GM12891 (cell line): ENCODE results near the gene DRD1.

Source experiments
- DNase-seq: peaks from one replicate; pipeline ENCODE4 v3.0.0; 2011; ENCODE audit warnings: low spot score; ENCODE audit not compliant: insufficient read length
- FAIRE-seq: peaks from 2 replicates; lab custom pipeline; 2011; peaks lifted over from hg19 to GRCh38; lab: Jason Lieb, UNC
- PAX5 ChIP-seq: IDR thresholded peaks from 2 replicates; pipeline ENCODE4 v1.6.1; 2011; ENCODE audit warnings: low read length, moderate library complexity, mild to moderate bottlenecking; ENCODE audit not compliant: insufficient read depth, severe bottlenecking
- POLR2A ChIP-seq: IDR thresholded peaks from 2 replicates; pipeline ENCODE4 v1.6.1; 2011; ENCODE audit warnings: low read depth, low read length, control low read depth
- POLR2AphosphoS5 ChIP-seq: IDR thresholded peaks from 2 replicates; pipeline ENCODE4 v1.6.1; 2011; ENCODE audit warnings: low read depth, low read length, control low read depth
- POU2F2 ChIP-seq: IDR thresholded peaks from 2 replicates; pipeline ENCODE4 v1.6.1; 2011; ENCODE audit warnings: low read depth, mild to moderate bottlenecking, control low read depth, low read length, moderate library complexity
- SPI1 ChIP-seq: IDR thresholded peaks from 2 replicates; pipeline ENCODE4 v1.6.1; 2011; ENCODE audit warnings: low read depth, low read length, control low read depth
- TAF1 ChIP-seq: IDR thresholded peaks from 2 replicates; pipeline ENCODE4 v1.6.1; 2011; ENCODE audit warnings: low read depth, low read length, control low read depth

Gene DRD1

DNA sequence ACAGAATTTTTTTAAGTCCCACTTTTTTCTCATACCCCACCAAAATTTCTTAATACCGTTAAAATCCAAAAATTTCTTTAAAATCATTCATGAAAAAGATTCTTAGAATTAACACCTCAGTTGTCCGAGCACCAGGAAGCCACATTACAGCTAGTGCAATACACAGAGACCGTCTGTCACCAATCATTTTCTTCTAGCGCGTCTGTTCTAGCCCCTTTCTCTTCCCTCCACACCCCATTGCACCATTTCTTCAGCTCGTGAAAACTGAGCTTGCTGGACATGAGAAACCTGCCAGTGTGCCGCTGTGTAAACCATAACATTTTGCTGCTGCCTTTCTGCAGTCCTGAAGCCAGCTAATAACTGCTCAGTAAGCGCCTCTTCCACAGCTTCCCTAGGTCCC is 39.4 kb upstream of the DRD1 start:
- no peak for DNase-seq
- FAIRE-seq: no peak
- TF ChIP-seq POLR2A (no peak), POU2F2 (no peak), POLR2AphosphoS5 (no peak), TAF1 (no peak), PAX5 (no peak), SPI1 (no peak)

DNA sequence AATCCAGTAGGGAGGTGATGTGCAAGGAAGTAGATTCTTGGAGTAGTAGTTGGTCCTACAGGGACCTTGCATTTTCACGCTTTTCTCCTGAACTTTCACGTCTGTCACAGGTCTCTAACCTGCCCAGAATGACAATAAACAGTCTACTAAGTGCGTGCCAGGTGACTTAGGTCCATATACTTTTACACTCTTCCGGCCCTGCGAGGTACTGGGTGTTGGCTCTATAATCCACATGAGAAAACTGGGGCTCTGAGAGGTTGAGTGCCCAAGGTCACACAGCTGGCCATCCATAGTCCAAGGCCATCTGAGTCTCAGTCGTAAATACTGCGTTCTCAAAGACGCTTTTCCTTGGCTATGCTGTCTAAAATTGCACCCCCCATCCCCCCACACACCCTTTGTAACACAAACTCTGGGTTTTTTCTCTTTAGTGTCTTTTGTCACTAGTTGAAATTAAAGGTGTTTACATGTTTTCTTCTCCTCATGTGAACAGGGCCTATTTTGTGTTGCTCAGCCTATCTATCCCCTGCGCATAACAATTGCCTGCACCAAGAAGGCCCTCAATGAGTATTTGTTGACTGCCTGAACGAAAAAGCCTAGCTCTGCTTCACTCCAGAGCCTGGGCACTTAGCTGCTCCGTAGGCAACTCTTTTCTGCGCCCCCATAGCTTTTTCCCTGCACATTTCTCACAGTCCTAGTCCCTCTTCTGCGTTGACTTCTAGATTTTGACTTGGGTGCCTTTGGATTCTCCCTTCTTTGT is 35.3 kb upstream of the DRD1 start:
- FAIRE-seq (no peak), DNase-seq (no peak)

DNA sequence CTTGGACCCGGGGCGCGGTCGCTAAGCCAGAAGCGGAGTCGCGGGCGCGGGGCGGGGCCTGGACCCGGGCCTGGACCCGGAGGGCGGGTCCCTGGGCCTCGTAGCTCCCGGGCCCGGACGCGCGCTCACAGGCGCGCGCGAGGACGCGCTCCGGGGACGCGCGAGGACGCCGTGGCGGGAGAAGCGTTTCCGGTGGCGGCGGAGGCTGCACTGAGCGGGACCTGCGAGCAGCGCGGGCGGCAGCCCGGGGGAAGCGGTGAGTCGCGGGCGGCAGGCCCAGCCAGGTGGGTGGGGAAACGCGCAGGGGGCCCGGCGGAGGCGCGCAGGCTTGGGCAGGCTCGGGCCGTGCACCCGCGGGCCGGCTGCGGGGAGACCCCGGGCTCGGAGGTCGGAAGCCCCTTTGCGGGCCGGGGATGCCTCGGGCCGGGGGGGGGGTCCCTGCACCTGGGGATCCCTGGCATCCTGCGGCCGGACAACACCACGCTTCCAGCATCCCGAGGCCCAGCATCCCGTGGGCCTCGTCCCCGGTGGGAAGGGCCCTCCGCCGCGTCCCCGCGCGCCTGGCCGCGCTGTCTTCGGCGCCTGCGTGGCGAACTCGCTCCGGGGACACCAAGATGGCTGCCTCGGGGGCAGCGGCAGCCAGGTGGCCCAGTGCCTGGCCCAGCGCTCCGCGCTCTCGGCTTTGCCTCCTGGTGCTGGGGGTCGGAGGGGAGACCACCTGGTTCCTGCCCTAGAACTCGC is 34.6 kb upstream of the DRD1 start, which contains the start of gene SFXN1:
TSS of gene SFXN1 (plus strand) at position 177 of the 741 bp plus-strand sequence. CDS start 13,544 bp downstream, outside the sequence.
- DNase-seq: peak; percentile 95
- peak; percentile 93 for FAIRE-seq

More for the DNA sequence above, 35.3 kb upstream of the DRD1 start:
- no peak for TF ChIP-seq POLR2AphosphoS5
- no peak for TF ChIP-seq TAF1
- TF ChIP-seq POLR2A: no peak
- TF ChIP-seq POU2F2: no peak
- TF ChIP-seq SPI1: no peak
- TF ChIP-seq PAX5: no peak

DNA sequence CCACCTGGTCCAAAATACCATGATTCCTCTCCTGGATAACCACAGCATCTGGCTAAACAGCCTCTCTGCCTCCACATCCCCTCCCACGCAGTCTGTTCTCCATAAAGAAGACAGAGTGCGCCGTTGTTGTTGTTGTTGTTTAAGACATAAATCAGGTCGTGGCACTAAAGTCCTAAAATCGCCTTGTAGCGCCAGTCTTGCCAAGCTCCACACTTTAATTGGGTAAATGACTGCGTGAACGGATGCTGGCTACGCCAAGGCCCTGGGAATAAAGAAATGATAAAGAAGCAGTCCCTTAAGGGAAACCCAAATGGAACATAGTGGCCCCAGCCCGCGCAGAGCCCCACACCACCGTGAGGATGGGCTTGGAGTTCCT is 34.0 kb upstream of the DRD1 start:
- DNase-seq (no peak), FAIRE-seq (no peak)
- no peak for TF ChIP-seq SPI1
- TF ChIP-seq POU2F2: no peak
- TF ChIP-seq PAX5: no peak
- no peak for TF ChIP-seq TAF1
- no peak for TF ChIP-seq POLR2AphosphoS5
- TF ChIP-seq POLR2A: no peak

More for the DNA sequence above, 34.6 kb upstream of the DRD1 start, which contains the start of gene SFXN1:
- TF ChIP-seq TAF1 (peak; percentile 79), PAX5 (no peak), POU2F2 (0 out of 2 replicates have a peak, but pooled peaks have one; percentile 42), POLR2AphosphoS5 (peak; percentile 33; the same call in 1 of the 2 replicates), SPI1 (no peak), POLR2A (peak; percentile 66)

DNA sequence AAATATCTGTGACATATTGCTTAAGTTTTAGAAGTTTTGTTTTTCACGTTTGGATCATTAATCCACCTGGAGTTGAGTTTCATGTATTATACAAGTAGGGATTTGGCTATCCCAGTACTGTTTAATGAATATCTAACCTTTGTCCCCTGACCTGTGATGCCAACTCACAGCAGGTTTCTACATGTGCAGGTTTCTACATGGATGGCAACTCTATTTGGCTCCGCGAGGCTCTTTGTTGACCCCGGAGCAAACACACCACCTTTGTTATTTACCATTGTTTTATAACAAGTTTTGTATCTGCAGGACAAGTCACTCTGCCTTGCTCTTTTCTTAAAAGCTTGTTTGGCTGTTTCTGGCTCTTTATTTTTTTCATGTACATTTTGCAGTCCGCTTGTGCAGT is 33.5 kb upstream of the DRD1 start:
- TF ChIP-seq POLR2A: no peak
- no peak for TF ChIP-seq PAX5
- no peak for TF ChIP-seq TAF1
- no peak for TF ChIP-seq SPI1
- FAIRE-seq (no peak), DNase-seq (no peak)

DNA sequence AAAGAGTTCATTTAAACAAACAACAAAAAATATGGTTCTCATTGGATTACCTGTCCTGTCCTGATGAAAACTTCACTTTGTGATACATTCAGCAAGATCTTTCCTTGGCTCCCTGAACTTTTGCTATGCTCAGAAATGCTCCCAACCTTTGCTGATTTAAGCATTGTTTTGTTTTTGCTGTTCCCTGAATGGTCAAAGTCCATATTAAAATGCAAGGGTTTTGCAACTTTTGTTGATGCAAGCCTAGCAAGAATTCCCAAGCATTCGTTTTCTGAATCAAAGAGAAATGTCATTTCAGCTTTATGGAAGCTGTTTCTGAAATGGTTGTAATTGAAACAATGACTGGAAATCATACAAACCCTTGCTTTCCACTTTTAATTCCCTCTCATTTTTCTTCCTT is 31.3 kb upstream of the DRD1 start:
- DNase-seq: no peak
- no peak for TF ChIP-seq TAF1
- FAIRE-seq: no peak

DNA sequence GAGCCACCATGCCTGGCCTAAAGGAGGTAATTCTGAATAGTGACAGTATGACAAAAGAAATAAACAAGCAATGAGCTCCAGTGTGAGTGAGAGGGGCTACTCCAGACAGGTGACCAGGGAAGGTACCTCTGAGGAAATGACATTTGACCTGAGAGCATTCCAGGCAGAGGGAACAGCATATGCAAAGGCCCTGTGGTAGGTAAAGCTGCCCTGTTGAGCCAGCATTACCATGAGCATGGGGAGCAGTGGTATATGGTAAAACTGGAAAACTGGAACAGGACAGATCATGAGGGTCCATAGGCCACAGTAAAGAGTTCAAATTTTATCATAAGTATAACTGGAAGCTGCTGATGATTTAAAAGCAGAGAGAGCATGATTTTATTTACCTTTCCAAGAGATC is 28.4 kb upstream of the DRD1 start:
- TF ChIP-seq PAX5 (no peak), POU2F2 (no peak), SPI1 (no peak), POLR2AphosphoS5 (no peak)
- no peak for DNase-seq
- FAIRE-seq: no peak

DNA sequence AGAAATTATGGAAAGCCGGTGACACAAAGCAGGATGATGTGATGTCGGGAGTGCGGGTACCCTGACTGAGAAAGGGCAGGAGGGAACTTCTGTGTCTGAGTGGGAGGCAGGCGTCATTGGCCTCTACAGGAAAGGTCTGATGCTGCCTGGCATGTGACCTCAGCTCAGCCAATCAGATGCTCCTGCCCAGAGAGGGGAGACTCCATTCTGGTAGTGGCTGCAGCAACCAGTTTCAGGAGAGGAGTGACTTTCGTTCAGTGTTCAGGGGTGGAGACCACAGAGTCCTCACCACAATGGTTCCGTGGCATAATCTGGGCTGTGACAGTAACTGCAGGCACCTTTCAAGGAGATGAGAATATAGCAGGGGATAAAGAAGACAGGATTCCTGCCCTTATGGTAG is 27.6 kb upstream of the DRD1 start:
- no peak for TF ChIP-seq PAX5
- no peak for TF ChIP-seq POLR2A
- TF ChIP-seq POLR2AphosphoS5: no peak
- no peak for TF ChIP-seq TAF1
- no peak for TF ChIP-seq SPI1
- TF ChIP-seq POU2F2: no peak
- FAIRE-seq: no peak
- DNase-seq: no peak

DNA sequence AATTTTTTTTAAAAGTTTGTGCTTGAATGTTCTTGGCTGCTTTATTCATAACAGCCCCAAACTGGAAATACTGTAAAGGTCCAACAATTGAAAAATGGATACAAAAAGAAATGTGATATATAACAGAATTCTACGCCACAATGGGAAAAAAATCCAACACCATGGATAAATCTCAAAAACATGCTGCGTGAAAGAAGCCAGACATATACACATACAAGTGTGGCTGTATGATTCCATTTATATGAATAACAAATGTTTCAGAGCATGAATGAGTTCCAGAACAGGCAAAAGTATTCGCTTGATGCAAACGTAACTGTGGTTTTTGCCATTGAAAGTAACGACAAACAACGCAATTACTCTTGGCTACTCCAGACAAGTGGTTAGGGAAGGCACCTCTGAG is 27.2 kb upstream of the DRD1 start:
- TF ChIP-seq POLR2A (no peak), POLR2AphosphoS5 (no peak), PAX5 (no peak), POU2F2 (no peak), SPI1 (no peak), TAF1 (no peak)
- FAIRE-seq (no peak), DNase-seq (no peak)
